ENCODE results near the gene CASQ2.

The CASQ2 gene

GRCh38 chr1:115714572-115715141 lies 53.9 kb downstream of the CASQ2 start:
- no peak for TF ChIP-seq CTCF (IDR thresholded peaks at IDR 0.05; ENCODE audit: low read depth, low read length, missing control alignments)
- no peak for DNase-seq (ENCODE audit: extremely low read depth, low read depth)

GRCh38 chr1:115713906-115714305 lies 54.6 kb downstream of the CASQ2 start:
- TF ChIP-seq CTCF (IDR thresholded peaks at IDR 0.05; ENCODE audit: low read depth, low read length, missing control alignments), result no peak
- DNase-seq (ENCODE audit: extremely low read depth, low read depth), result no peak

More at GRCh38 chr1:115714572-115715141, 53.9 kb downstream of the CASQ2 start:
- H3K4me3 ChIP-seq (replicated peaks; ENCODE audit: low read depth, low read length), result no peak overlapping the region

GRCh38 chr1:115712911-115713609 lies 55.5 kb downstream of the CASQ2 start:
- TF ChIP-seq CTCF (IDR thresholded peaks at IDR 0.05; ENCODE audit: low read depth, low read length, missing control alignments), result no peak
- DNase-seq (ENCODE audit: extremely low read depth, low read depth), result no peak
- no peak overlapping the region for H3K4me3 ChIP-seq (replicated peaks; ENCODE audit: low read depth, low read length)

More at GRCh38 chr1:115713906-115714305, 54.6 kb downstream of the CASQ2 start:
- H3K4me3 ChIP-seq (replicated peaks; ENCODE audit: low read depth, low read length), result no peak overlapping the region

GRCh38 chr1:115710859-115711624 lies 57.5 kb downstream of the CASQ2 start:
- DNase-seq (ENCODE audit: extremely low read depth, low read depth), result no peak
- TF ChIP-seq CTCF (IDR thresholded peaks at IDR 0.05; ENCODE audit: low read depth, low read length, missing control alignments), result no peak
- H3K4me3 ChIP-seq (replicated peaks; ENCODE audit: low read depth, low read length), result no peak overlapping the region

GRCh38 chr1:115706587-115707425 lies 61.7 kb downstream of the CASQ2 start:
- no peak for DNase-seq (ENCODE audit: extremely low read depth, low read depth)
- H3K4me3 ChIP-seq (replicated peaks; ENCODE audit: low read depth, low read length), result no peak overlapping the region
- peak; percentile 61 for TF ChIP-seq CTCF (IDR thresholded peaks at IDR 0.05; ENCODE audit: low read depth, low read length, missing control alignments)

- H3K4me3 ChIP-seq (replicated peaks; ENCODE audit: low read depth, low read length), result no peak overlapping the region
- no peak for DNase-seq (ENCODE audit: extremely low read depth, low read depth)
- TF ChIP-seq CTCF (IDR thresholded peaks at IDR 0.05; ENCODE audit: low read depth, low read length, missing control alignments), result no peak
Measured at GRCh38 chr1:115705963-115706362, 62.6 kb downstream of the CASQ2 start.
